Measurements from ENCODE around the gene RPH3AL.

The RPH3AL gene

DNA sequence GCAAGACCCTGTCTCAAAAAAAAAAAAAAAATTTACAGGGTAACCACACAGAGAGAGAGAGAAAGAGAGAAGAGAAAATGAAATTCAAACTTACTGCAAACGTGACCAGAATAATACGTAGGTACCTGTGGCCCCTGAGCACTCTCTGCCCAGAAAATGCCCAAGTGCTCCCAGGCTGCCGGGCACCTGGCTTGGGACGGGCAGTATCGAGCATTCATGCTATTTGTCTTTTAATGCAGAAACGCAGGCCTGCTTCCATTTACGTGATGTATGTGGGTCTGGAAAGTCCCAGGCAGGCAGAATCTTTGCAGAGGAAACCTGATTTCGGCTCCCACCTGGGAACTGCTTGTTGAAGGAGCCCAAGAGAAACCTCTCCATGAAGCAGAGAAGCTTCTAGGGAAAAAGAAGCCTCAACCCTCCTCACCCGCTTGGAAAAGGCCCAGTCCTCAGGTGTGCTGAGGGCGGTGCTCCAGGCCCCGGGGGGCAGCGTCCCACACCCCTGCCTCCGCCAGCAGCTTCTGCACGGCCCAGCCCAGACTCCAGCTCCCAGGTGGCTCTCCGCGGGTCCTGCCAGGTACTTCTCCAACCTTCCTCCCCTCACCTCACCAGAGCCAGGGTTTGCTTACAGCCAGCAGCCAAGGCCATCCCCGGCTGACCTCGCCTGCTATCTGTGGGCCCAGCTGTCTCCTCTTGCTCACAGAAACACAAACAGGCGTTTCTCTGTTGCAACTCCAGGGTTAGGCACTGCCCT is 14.0 kb downstream of the RPH3AL start:
- DNase-seq (ENCODE audit: insufficient read length): no peak
- no peak for FAIRE-seq
- no peak for TF ChIP-seq POLR2A (IDR thresholded peaks at IDR 0.05; ENCODE audit: low read depth, low read length)
- no peak for TF ChIP-seq TAF1 (IDR thresholded peaks at IDR 0.05; ENCODE audit: borderline replicate concordance, low read depth, low read length)
- TF ChIP-seq POLR2AphosphoS5 (IDR thresholded peaks at IDR 0.05; ENCODE audit: low read depth, low read length): no peak

DNA sequence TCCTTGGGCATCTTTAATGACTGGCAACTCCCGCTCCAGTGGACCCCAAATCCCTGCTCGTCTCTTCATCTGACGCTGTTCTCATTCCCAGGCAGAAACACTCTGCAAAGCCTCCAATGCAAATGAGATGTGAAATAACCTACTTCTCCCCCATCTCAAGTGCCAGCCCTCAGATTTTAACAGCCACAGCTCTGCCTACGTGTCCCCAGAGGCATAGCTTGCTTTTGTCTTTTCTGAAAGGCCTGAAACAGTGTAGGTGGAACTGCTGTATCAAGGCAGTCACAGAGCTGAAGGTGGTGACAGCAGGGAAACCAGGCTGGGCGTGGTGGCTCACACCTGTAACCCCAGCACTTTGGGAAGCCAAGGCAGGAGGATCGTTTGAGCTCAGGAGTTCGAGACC is 14.7 kb downstream of the RPH3AL start:
- FAIRE-seq: no peak
- no peak for TF ChIP-seq TAF1 (IDR thresholded peaks at IDR 0.05; ENCODE audit: borderline replicate concordance, low read depth, low read length)
- DNase-seq (ENCODE audit: insufficient read length): no peak

DNA sequence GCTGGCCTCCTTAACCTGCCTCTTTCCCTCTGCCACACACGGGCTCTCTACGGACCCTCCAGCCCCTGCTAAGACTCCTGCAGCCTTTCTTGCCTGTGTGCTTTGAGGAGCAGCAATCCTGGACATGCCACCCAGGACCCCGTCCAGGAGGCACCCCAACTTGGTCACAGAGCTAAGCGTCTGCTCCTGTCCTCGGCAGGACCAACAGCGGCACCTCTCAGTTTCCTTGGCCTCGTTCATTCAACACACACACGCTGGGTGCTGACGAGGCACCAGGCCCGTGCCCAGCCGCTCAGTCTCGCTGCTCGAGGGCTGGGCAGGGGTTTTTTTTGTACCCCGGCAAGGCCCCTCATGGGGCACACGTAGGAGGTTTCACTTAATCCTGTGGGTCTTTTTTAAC is 15.2 kb downstream of the RPH3AL start:
- no peak for TF ChIP-seq POLR2AphosphoS5 (IDR thresholded peaks at IDR 0.05; ENCODE audit: low read depth, low read length)
- no peak for TF ChIP-seq POLR2A (IDR thresholded peaks at IDR 0.05; ENCODE audit: low read depth, low read length)
- TF ChIP-seq TAF1 (IDR thresholded peaks at IDR 0.05; ENCODE audit: borderline replicate concordance, low read depth, low read length): no peak
- FAIRE-seq (no peak), DNase-seq (ENCODE audit: insufficient read length) (no peak)

DNA sequence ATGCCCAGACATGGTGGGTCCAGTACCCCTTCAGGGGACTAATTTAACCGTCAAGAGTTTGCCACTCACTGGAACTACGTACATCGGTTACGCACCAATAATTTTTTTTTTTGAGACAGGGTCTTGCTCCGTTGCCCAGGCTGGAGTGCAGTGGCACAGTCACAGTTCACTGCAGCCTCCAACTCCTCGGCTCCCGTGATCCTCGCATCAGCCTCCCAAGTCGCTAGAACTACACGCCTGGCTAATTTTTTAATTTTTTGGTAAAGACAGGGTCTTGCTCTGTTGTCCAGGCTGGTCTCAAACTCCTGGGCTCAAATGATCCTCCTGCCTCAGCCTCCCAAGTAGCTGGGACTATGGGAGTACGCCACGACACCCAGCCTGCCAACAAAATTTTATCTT is 15.6 kb downstream of the RPH3AL start:
- DNase-seq (ENCODE audit: insufficient read length) (no peak), FAIRE-seq (no peak)
- TF ChIP-seq POLR2AphosphoS5 (IDR thresholded peaks at IDR 0.05; ENCODE audit: low read depth, low read length): no peak
- no peak for TF ChIP-seq TAF1 (IDR thresholded peaks at IDR 0.05; ENCODE audit: borderline replicate concordance, low read depth, low read length)
- no peak for TF ChIP-seq POLR2A (IDR thresholded peaks at IDR 0.05; ENCODE audit: low read depth, low read length)

DNA sequence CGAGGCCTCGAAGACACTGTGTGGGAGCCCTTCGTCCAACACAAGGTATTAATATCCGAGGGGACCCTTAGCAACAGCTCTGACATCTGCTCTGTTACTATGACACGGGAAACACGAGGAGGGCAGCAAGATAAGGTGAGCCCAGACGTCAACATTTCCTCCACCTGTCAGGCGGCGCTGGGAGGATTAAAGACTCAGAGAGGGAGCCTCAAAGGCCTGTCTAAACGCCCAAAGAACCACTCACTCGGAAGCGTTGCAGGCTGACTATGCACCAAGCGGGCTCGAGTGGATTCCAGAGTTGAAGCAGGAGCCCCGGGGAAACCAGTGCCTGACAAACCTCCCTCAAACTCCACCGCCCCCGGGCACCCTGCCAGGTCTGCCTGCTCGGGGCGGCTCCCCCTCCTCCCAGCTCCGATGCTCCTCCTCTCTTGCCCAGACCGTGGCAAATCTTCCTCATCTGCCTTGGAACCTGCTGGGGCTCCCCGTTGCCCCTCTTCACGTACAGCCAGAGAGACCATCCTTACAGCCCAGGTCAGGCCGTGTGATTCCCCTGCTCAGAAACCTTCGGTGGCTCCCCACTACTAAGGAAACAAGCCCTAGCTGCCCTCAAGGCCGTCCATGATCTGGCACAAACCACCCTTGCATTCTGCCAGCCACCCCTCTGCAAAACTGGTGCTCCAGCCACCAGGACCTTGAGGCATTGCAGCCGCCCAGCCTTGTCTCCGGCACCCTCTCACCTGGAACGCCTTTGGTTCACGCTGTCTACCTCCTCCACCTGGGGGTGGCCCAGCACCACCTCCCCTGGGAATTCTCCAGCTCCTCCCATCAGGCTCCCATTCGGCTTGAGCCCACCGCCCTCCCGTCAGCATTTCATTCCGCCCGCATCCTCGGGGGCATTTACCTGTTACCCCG is 16.2 kb downstream of the RPH3AL start:
- no peak for DNase-seq (ENCODE audit: insufficient read length)
- no peak for FAIRE-seq
- TF ChIP-seq TAF1 (IDR thresholded peaks at IDR 0.05; ENCODE audit: borderline replicate concordance, low read depth, low read length) (no peak), POLR2A (IDR thresholded peaks at IDR 0.05; ENCODE audit: low read depth, low read length) (no peak), POLR2AphosphoS5 (IDR thresholded peaks at IDR 0.05; ENCODE audit: low read depth, low read length) (no peak)

DNA sequence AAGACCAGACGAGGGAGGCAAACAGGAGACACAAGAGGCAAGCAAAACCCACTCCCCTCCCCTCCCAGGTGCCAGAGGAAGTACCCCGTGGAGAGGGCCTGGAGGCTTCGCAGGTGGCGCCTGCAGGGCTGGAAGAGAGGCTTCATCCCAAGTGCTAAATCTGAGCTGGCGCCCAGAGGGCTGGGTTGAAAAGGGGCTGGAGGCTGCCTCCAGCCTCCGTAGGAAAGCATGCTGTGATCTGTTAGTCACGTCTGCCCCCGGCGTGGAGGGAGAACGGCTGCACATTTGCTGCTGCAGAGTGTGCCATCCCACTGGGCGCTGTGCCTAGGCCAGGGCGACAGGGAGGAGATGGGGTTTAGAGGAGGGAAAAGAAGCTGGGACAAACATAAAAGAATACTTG is 16.9 kb downstream of the RPH3AL start:
- no peak for TF ChIP-seq POLR2AphosphoS5 (IDR thresholded peaks at IDR 0.05; ENCODE audit: low read depth, low read length)
- no peak for TF ChIP-seq TAF1 (IDR thresholded peaks at IDR 0.05; ENCODE audit: borderline replicate concordance, low read depth, low read length)
- TF ChIP-seq POLR2A (IDR thresholded peaks at IDR 0.05; ENCODE audit: low read depth, low read length): no peak
- no peak for DNase-seq (ENCODE audit: insufficient read length)
- no peak for FAIRE-seq

DNA sequence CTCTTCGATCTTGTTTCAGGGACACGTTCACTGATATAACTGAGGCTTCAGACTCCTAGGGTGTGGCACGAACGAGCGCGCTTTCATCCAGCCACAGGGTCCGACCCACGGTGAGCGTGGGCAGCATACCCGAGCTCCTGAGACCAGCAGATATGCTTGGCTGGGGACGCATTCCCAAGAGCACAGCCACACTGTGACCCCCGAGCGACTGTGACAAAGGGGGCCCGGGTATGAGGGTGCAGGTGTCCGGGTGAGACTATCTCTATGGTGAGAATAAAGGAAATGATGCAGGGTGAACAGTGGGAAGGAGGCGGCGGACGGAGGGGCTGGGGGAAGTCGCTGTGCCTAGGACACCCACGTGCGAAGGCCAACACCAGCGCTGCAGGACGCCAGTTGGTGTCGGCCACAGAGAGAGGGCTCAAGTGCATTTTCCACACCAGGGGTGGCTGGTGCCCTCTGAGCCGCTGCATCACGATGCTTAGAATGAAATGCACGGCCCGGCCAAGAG is 17.6 kb downstream of the RPH3AL start:
- FAIRE-seq: no peak
- no peak for DNase-seq (ENCODE audit: insufficient read length)
- TF ChIP-seq POLR2AphosphoS5 (IDR thresholded peaks at IDR 0.05; ENCODE audit: low read depth, low read length): no peak
- TF ChIP-seq TAF1 (IDR thresholded peaks at IDR 0.05; ENCODE audit: borderline replicate concordance, low read depth, low read length): no peak

DNA sequence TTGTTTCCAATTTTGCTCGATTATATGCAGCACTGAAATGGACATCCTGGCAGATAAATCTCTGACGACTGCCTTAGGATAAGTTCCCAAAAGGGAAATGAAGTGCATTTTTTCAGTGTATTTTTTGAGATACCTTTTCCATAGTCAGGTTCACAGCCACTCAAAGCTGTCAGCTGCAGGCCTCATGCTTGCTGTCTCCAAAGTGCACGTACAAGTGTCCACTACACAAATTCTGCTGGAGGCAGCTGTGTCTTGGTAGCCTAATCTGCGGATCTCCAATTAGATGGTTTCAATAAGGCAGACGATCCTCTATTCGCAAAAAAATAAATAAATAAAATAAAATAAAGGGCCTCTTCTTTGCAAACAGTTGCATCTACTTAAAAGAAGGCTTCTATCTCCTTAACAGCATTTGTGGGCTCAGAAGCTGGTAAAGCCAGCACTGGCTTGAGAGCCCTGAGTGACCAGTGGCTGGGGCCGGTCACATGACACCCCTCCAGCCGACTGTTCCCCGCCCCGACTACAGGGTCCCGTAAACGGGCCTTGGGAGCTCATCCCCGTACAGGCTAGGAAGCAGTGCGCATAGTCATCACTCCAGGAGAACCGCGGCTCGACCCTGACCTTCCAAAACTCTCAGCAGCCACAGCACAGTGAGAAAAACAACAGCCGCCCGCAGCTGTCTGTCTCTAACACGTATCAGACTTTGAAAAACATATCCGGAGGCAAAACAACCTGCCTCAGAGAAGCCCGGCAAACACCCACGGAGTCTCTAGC is 18.8 kb downstream of the RPH3AL start:
- DNase-seq (ENCODE audit: insufficient read length): no peak
- TF ChIP-seq POLR2AphosphoS5 (IDR thresholded peaks at IDR 0.05; ENCODE audit: low read depth, low read length) (no peak), POLR2A (IDR thresholded peaks at IDR 0.05; ENCODE audit: low read depth, low read length) (no peak), TAF1 (IDR thresholded peaks at IDR 0.05; ENCODE audit: borderline replicate concordance, low read depth, low read length) (no peak)
- FAIRE-seq: no peak

DNA sequence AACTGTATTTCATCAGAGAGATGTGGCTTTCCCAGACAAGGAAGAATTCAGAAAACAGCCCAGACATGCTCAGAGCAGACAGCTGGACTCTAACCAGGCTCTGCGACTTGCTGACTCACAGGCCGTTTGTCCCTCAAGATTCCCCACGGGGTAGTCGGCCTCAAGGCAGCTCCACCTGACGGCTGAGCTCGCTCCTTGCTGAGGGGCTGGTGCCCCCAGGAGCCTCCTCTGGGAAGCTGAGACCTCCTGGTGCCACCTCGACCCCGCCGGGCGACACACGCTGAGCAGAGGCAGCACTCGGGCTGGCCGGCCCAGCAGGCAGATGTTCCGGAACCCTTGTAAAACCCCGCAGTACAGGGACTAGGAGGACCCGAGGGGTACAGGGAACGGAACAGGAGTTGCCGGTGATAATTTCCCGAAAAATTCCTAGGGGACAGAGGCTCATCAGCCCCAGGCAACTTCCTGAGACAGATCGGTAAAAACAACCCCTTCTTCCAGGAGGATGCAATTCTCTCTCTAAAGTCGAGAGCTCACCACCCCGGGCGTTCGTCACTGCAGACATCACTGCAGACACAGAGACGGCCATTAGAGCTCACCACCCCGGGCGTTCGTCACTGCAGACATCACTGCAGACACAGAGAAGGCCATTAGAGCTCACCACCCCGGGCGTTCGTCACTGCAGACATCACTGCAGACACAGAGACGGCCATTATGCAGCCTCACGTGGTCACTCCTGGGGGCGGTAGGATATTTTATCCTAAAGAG is 19.9 kb downstream of the RPH3AL start:
- no peak for FAIRE-seq
- no peak for TF ChIP-seq POLR2AphosphoS5 (IDR thresholded peaks at IDR 0.05; ENCODE audit: low read depth, low read length)
- TF ChIP-seq POLR2A (IDR thresholded peaks at IDR 0.05; ENCODE audit: low read depth, low read length): no peak
- TF ChIP-seq TAF1 (IDR thresholded peaks at IDR 0.05; ENCODE audit: borderline replicate concordance, low read depth, low read length): no peak
- DNase-seq (ENCODE audit: insufficient read length): no peak

DNA sequence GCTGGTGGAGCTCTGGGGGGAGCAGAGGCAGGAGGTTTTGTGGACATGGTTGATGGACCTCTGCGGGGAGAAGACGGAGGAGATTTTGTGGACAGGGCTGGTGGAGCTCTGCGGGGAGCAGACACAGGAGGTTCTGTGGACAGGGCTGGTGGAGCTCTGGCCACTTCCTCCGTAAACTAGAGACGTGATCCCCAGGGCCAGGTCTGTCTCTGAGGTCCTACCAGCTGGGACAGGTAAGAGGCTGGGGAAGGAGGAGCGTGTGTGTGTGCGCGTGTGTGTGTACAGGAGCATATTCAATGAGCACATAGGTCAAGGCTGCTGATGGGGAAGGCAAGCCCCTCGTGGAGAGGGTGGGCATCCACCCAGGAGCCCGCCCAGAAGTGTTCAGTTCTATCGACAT is 20.6 kb downstream of the RPH3AL start:
- DNase-seq (ENCODE audit: insufficient read length) (no peak), FAIRE-seq (no peak)
- no peak for TF ChIP-seq TAF1 (IDR thresholded peaks at IDR 0.05; ENCODE audit: borderline replicate concordance, low read depth, low read length)
- TF ChIP-seq POLR2AphosphoS5 (IDR thresholded peaks at IDR 0.05; ENCODE audit: low read depth, low read length): no peak
- TF ChIP-seq POLR2A (IDR thresholded peaks at IDR 0.05; ENCODE audit: low read depth, low read length): no peak

All from GM12892 (cell line).